K562 (cell line): ENCODE measurements around the gene MLC1. TPM values are rescaled to one million over a fixed set of nuclear protein-coding genes. Genes with fewer than 3 reads are reported as not detected.

Experiments
- ATAC-seq: fragments of 200-7000 bp; cut with Tn5 transposase; 3 replicates; pipeline ENCODE4 v1.9.1; 2020; ENCODE audit warnings: moderate library complexity
- BruUV-seq: library from RNA; stranded (reverse); fragments of 400-500 nt; replicated peaks from 2 replicates; lab custom pipeline; 2021; lab: Mats Ljungman, UMichigan
- CTCF ChIA-PET: fragments of 300-600 bp; formaldehyde crosslinking; extraction: SDS; loops from one replicate; lab custom pipeline; 2021; ENCODE audit warnings: low intra/inter-chr PET ratio; lab: Yijun Ruan, JAX
- POLR2A ChIA-PET: fragments of 300-600, 350-650 bp; sonication (Branson Sonifier 250); formaldehyde crosslinking; extraction: SDS; loops from one replicate; lab custom pipeline; 2021; ENCODE audit warnings: antibody characterized with exemption, inconsistent platforms; lab: Yijun Ruan, JAX
- DNase-seq, 4 experiments: peaks; one replicate each; pipeline versions ENCODE4 v3.0.0 to v3.0.0-alpha.2; 2011 to 2018; ENCODE audit warnings: low spot score in 3 of 4, mixed read lengths in 3 of 4; ENCODE audit errors: extremely low read depth in 1 of 4
- FAIRE-seq: peaks from 2 replicates; lab custom pipeline; 2011; peaks lifted over from hg19 to GRCh38; lab: Jason Lieb, UNC
- H2AFZ ChIP-seq: 2 replicates; pipeline ENCODE4 v1.6.0; 2011; ENCODE audit warnings: low read depth, low read length, control low read depth, inconsistent platforms
- H3K27ac ChIP-seq: fragments of 200-600 bp; 3 replicates; pipeline ENCODE4 v1.8.0; 2011; ENCODE audit warnings: low read depth, mild to moderate bottlenecking, control low read depth, inconsistent platforms, low read length, moderate library complexity, mixed read lengths; ENCODE audit errors: extremely low read depth
- H3K27me3 ChIP-seq, 2 experiments: fragments of 300-600 bp in 1 of 2; 2 replicates in 1 of 2; 3 replicates in 1 of 2; pipeline versions ENCODE4 v1.6.0 to v1.8.0; 2011; ENCODE audit warnings: inconsistent platforms in 2 of 2, low read length in 2 of 2, mild to moderate bottlenecking in 1 of 2, mixed read lengths in 1 of 2, moderate library complexity in 1 of 2; ENCODE audit not compliant: control insufficient read depth in 2 of 2, insufficient read depth in 2 of 2
- H3K36me3 ChIP-seq: fragments of 300-600 bp; 3 replicates; pipeline ENCODE4 v1.8.0; 2011; ENCODE audit warnings: mild to moderate bottlenecking, low read length, inconsistent platforms; ENCODE audit not compliant: control insufficient read depth, insufficient read depth
- H3K4me1 ChIP-seq, 2 experiments: fragments of 200-600 bp in 1 of 2; replicated peaks in 1 of 2; 2 replicates in 1 of 2; 3 replicates in 1 of 2; pipeline versions ENCODE4 v1.5.1 to v1.8.0; 2011; ENCODE audit warnings: inconsistent platforms in 2 of 2, low read length in 2 of 2, mild to moderate bottlenecking in 1 of 2, mixed read lengths in 1 of 2, moderate library complexity in 1 of 2; ENCODE audit not compliant: control insufficient read depth in 2 of 2, insufficient read depth in 2 of 2
- H3K4me2 ChIP-seq: 2 replicates; pipeline ENCODE4 v1.6.1; 2011; ENCODE audit warnings: low read length, control low read depth, inconsistent platforms, mixed read lengths; ENCODE audit not compliant: insufficient read depth
- H3K4me3 ChIP-seq: fragments of 200-600 bp; sonication (generic), shearing (Covaris generic); 2 replicates; pipeline ENCODE4 v1.5.1; 2016; ENCODE audit warnings: control low read depth, inconsistent platforms
- H3K79me2 ChIP-seq: fragments of 200-600 bp; 3 replicates; pipeline ENCODE4 v1.8.0; 2011; ENCODE audit warnings: low read length, inconsistent platforms; ENCODE audit not compliant: control insufficient read depth, insufficient read depth
- H3K9ac ChIP-seq, 2 experiments: 2 replicates each; pipeline versions ENCODE4 v1.6.0 to v1.6.1; 2011; ENCODE audit warnings: low read depth in 2 of 2, low read length in 2 of 2, control low read depth in 1 of 2, inconsistent platforms in 1 of 2, mild to moderate bottlenecking in 1 of 2, mixed read lengths in 1 of 2; ENCODE audit not compliant: insufficient read depth in 1 of 2
- H3K9me1 ChIP-seq: one replicate; pipeline ENCODE4 v1.6.0; 2011; ENCODE audit warnings: inconsistent platforms, mild to moderate bottlenecking, low read length, moderate library complexity; ENCODE audit not compliant: control insufficient read depth, insufficient read depth
- H3K9me3 ChIP-seq: replicated peaks from 2 replicates; pipeline ENCODE4 v1.5.1; 2011; ENCODE audit warnings: low read depth, low read length, inconsistent platforms; ENCODE audit not compliant: control insufficient read depth, insufficient read depth
- H4K20me1 ChIP-seq: replicated peaks from 2 replicates; pipeline ENCODE4 v1.6.1; 2011; ENCODE audit warnings: low read length, inconsistent platforms, mixed read lengths; ENCODE audit not compliant: control insufficient read depth, insufficient read depth
- BACH1 ChIP-seq: fragments of 200-800 bp; sonication (Bioruptor generic); IDR thresholded peaks from 2 replicates; pipeline ENCODE4 v1.6.1; 2016; ENCODE audit warnings: missing genetic modification characterization, missing compliant biosample characterization
- CC2D1A ChIP-seq: fragments of 450-650 bp; IDR thresholded peaks from 2 replicates; pipeline ENCODE4 v1.6.1; 2017; ENCODE audit warnings: mild to moderate bottlenecking
- GABPA ChIP-seq: fragments of 200-800 bp; sonication (Bioruptor generic); conservative IDR thresholded peaks from 2 replicates; pipeline ENCODE4 v1.6.1; 2016; ENCODE audit warnings: low read depth, missing genetic modification characterization, missing compliant biosample characterization
- KAT7 ChIP-seq: sonication (generic); formaldehyde crosslinking; IDR thresholded peaks from 2 replicates; pipeline ENCODE4 v1.8.0; 2022; ENCODE audit warnings: missing genetic modification reagents, mild to moderate bottlenecking, borderline replicate concordance
- MXD1 ChIP-seq: fragments of 250-450 bp; sonication (Bioruptor Pico); IDR thresholded peaks from 2 replicates; pipeline ENCODE4 v1.8.0; 2021; ENCODE audit warnings: borderline replicate concordance, mild to moderate bottlenecking, moderate library complexity; ENCODE audit not compliant: poor library complexity, severe bottlenecking
- NCOA2 ChIP-seq, 2 experiments: fragments of 450-650 bp; IDR thresholded peaks; 2 replicates each; pipeline ENCODE4 v1.6.1; 2018; ENCODE audit warnings: mild to moderate bottlenecking in 2 of 2, moderate library complexity in 1 of 2; ENCODE audit not compliant: partially characterized antibody in 2 of 2
- TAF15 ChIP-seq: fragments of 200-400 bp; formaldehyde crosslinking; IDR thresholded peaks from 2 replicates; pipeline ENCODE4 v1.6.1; 2017; ENCODE audit warnings: mild to moderate bottlenecking, low read depth, low read length, moderate library complexity
- XRCC4 ChIP-seq: IDR thresholded peaks from one replicate; pipeline ENCODE4 v1.6.1; 2011; ENCODE audit not compliant: insufficient read depth, insufficient read length; ENCODE audit errors: extremely low read depth
- ZFPM2 ChIP-seq: fragments of 250-450 bp; sonication (Bioruptor Pico); IDR thresholded peaks from 2 replicates; pipeline ENCODE4 v1.5.1; 2022; ENCODE audit warnings: mild to moderate bottlenecking
- ZNF23 ChIP-seq: fragments of 250-450 bp; sonication (Bioruptor Pico); IDR thresholded peaks from 2 replicates; pipeline ENCODE4 v1.4.0; 2020; ENCODE audit warnings: mild to moderate bottlenecking
- ZNF280B ChIP-seq: fragments of 250-450 bp; sonication (Bioruptor Pico); IDR thresholded peaks from 2 replicates; pipeline ENCODE4 v1.5.1; 2021; ENCODE audit warnings: mild to moderate bottlenecking
- ZNF311 ChIP-seq: fragments of 250-450 bp; sonication (Bioruptor Pico); IDR thresholded peaks from 2 replicates; pipeline ENCODE4 v1.4.0; 2020; ENCODE audit warnings: mild to moderate bottlenecking, moderate library complexity
- ZNF347 ChIP-seq: fragments of 450-650 bp; formaldehyde crosslinking; IDR thresholded peaks from 2 replicates; pipeline ENCODE4 v1.4.0; 2020; ENCODE audit warnings: low read depth, mild to moderate bottlenecking, moderate library complexity
- ZNF584 ChIP-seq: fragments of 200-800 bp; sonication (Bioruptor generic); IDR thresholded peaks from 2 replicates; pipeline ENCODE4 v1.6.1; 2016; ENCODE audit warnings: low read depth, mild to moderate bottlenecking, missing genetic modification characterization, missing compliant biosample characterization
- WGBS: fragments of 100-300 bp; shearing (Covaris generic); methylation state at CpG from one replicate; pipeline ENCODE4 v1.1.6; 2016; ENCODE audit warnings: low coverage, mixed read lengths; ENCODE audit not compliant: insufficient coverage; ENCODE audit errors: missing lambda C conversion rate; 5-methylcytosine and 5-hydroxymethylcytosine counted together
- in situ Hi-C: fragments of 300-500 bp; cut with MboI; formaldehyde crosslinking; loops from 4 replicates; pipeline ENCODE4 v1.15.0; 2018; ENCODE audit warnings: inconsistent platforms, mixed read lengths
- intact Hi-C: fragments of 100-400 bp; cut with micrococcal nuclease; formaldehyde crosslinking; loops from 2 replicates; pipeline ENCODE4 v1.14.2; 2022
- polyA plus RNA-seq, 8 experiments: library from polyadenylated mRNA; depleted of rRNA in 4 of 8; stranded (reverse) in 5 of 8; unstranded in 3 of 8; fragments of >200 nt; fragmentation: Nextera tagmentation in 2 of 8; fragmentation: Illumina TruSeq in 1 of 8; extraction: Ambion mirVana in 2 of 8; extraction: Trizol in 1 of 8; gene quantifications; 2 replicates each; pipeline versions ENCODE4 v1.2.1 to v1.2.3, GENCODE V29; 2011 to 2014; ENCODE audit warnings: inconsistent platforms in 1 of 8, missing spikeins in 1 of 8
- total RNA-seq, 7 experiments: library from RNA; depleted of rRNA in 6 of 7; stranded (reverse); fragments of >200 nt in 6 of 7; fragmentation: Illumina TruSeq in 2 of 7; extraction: Trizol in 2 of 7; gene quantifications; 2 replicates each; pipeline versions ENCODE4 v1.2.1 to v1.2.3, GENCODE V29; 2011 to 2021; ENCODE audit warnings: low replicate concordance in 1 of 7

Gene MLC1
- total and polyA plus RNA-seq, 9 of the 15 experiments (the other 6 are each of a cell fraction or from before 2014, with no cell fraction given) = 0.06 to 0.98 (median 0.39) TPM

DNA sequence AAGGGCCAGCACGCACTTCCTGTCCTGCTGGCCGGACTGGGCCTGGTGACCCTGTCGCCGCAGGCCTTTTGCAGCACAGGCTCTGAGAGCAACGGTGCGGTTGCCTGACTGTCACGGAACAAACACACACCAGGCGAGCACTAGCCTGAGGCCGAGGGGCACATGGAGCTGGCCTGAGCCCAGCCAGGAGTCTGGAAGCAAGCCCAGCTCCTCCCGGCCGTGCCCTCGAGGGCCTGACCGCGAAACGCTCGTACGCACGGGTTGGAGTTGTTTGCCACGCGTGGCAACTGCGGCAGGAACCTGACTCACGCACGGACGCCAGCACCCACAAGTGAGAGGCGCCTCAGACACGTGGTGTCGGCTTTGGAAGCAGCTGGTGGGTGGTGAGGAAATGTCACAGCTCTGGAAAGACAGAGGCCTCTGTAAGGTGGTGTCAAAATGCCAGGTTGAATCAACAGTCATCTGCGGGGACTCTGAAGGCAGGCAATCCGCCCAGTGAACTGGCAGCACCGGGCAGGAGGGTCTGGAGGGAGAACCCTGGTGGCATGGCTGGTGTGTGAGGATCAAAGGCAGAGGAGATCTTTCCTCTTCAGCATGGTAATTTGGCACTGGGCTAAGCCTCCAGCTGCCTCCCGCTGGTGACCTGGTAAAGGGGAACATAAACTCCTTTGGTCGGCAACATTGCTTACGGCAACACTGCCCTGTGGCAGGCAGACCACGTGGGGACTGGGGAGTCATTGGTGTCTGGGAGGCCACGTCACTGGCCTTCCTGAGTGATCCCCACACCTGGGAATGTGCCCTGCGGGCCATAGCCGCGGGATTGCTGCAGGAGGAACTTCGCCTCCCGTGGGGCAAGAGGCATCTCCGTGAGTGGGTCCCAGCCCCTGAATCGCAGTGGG lies 57.3 kb downstream of the MLC1 start:
- Histone ChIP-seq H3K36me3 (no peaks in the 10 kb centered on the region), H3K4me3 (no peak overlapping the region), H3K4me2 (no peak overlapping the region), H3K9me1 (no peaks in the 10 kb centered on the region), H3K27ac (no peak overlapping the region), H3K9me3 (no peaks in the 10 kb centered on the region), H4K20me1 (no peaks in the 10 kb centered on the region), H3K9ac (peak overlapping the region in 1 of 2 experiments; percentile 4; a peak in 1 of 4 replicates), H3K79me2 (no peaks in the 10 kb centered on the region), H3K27me3 (peaks cover 4 to 57% of the 10 kb centered on the region in 2 experiments; a peak in 4 of 5 replicates), H2AFZ (no peak overlapping the region), H3K4me1 (peaks cover 0 to 39% of the 10 kb centered on the region in 2 experiments; a peak in 2 of 5 replicates)
- in situ Hi-C loops (no loop called here), intact Hi-C loops (no loop called here)
- FAIRE-seq (no peak), DNase-seq (no peak), ATAC-seq (no peak)
- no TSS peak for BruUV-seq
- ChIA-PET POLR2A (interaction anchor here (0.6 to 1.1 kb wide), 3 partner anchors 17 to 348 kb away, joined by 3 read pairs; no protein-coding TSS in a partner anchor), CTCF (no interaction called here)
- WGBS = 22% methylated on average over 24 of the region's 42 CpGs
- TF ChIP-seq ZNF584 (CRISPR knock-in tag) (no peak), ZNF23 (CRISPR knock-in tag) (no peak), XRCC4 (no peak), ZNF280B (no peak), CC2D1A (no peak), ZFPM2 (no peak), ZNF347 (no peak), GABPA (no peak), KAT7 (no peak), BACH1 (tag) (no peak), MXD1 (CRISPR knock-in tag) (no peak), TAF15 (no peak), ZNF311 (CRISPR knock-in tag) (no peak), NCOA2 (IDR thresholded peaks at IDR 0.05; ENCODE audit: partially characterized antibody in 2 of 2) (no peak)
